WI38 (cell line): ENCODE results near the gene MBOAT1.

Experiments used
- H3K4me3 ChIP-seq: 2 replicates; pipeline ENCODE4 v1.5.1; 2011; ENCODE audit warnings: low read depth, mild to moderate bottlenecking, control low read depth, low read length
- TF ChIP-seq, protein P1 (sequence below): IDR thresholded peaks from 2 replicates; pipeline ENCODE4 v1.5.1; 2012; ENCODE audit warnings: low read depth, mild to moderate bottlenecking, control low read depth, low read length

The MBOAT1 gene

DNA sequence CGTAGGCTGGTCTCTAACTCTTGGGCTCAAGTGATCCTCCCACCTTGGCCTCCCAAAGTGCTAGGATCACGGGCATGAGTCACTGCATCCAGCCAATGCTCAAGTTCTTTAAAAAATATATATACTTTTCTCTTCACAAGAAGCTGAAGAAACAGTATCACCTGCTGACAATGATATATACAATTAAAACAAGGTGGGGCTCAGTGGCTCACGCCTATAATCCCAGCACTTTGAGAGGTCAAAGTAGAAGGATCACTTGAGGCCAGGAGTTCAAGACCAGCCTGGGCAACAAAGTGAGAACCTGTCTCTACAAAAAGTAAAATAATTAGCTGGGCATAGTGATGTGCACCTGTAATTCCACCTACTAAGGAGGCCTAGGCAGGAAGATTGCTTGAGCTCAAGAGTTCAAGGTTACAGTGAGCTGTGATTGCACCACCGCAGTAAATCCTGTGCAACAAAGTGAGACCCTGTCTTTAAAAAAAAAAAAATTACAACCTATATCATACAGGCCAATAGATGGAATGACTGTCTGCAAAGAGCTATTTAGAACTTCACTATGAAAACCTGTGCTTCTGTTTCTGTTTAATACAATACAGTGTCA lies 36.4 kb downstream of the MBOAT1 start:
- TF ChIP-seq, protein P1, sequence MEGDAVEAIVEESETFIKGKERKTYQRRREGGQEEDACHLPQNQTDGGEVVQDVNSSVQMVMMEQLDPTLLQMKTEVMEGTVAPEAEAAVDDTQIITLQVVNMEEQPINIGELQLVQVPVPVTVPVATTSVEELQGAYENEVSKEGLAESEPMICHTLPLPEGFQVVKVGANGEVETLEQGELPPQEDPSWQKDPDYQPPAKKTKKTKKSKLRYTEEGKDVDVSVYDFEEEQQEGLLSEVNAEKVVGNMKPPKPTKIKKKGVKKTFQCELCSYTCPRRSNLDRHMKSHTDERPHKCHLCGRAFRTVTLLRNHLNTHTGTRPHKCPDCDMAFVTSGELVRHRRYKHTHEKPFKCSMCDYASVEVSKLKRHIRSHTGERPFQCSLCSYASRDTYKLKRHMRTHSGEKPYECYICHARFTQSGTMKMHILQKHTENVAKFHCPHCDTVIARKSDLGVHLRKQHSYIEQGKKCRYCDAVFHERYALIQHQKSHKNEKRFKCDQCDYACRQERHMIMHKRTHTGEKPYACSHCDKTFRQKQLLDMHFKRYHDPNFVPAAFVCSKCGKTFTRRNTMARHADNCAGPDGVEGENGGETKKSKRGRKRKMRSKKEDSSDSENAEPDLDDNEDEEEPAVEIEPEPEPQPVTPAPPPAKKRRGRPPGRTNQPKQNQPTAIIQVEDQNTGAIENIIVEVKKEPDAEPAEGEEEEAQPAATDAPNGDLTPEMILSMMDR: no peak
- H3K4me3 ChIP-seq: no peak overlapping the region

DNA sequence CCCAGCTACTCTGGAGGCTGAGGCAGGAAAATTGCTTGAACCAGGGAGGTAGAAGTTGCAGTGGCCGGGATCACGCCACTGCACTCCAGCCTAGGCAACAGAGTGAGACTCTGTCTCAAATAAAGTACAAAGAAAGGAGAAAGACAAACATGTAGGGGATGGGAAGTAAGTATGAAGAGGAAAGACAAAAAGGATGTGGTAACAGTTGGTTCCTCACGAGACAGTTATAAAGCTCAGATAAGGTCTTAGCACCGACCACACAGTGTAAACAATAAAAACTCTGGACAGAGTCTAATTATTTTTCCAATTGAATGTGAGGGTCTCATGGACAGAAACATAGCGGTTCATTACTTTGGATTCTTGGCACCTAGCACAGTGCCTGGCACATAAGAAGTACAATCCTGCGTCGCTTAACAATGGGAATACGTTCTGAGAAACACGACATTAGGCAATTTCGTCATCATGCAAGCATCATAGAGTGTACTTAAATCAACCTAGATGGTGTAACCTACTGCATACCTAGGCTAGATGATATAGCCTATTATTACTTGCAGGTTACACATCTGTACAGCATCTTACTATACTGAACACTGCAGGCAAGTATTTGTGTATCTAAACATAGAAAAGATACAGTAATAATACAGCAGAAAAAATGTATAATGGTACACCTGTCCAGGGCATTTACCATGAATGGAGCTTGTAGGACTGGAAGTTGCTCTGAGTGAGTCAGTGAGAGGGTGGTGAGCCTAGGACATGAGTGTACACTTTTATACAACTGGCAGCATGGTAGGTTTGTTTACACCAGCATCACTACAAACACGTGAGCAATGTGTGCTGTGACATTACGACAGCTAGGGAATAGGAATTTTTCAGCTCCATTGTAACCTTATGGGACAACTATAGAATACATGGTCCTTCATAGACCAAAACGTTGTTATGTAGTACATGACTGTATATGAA lies 38.2 kb downstream of the MBOAT1 start:
- no peak overlapping the region for H3K4me3 ChIP-seq
- TF ChIP-seq, protein P1: no peak

DNA sequence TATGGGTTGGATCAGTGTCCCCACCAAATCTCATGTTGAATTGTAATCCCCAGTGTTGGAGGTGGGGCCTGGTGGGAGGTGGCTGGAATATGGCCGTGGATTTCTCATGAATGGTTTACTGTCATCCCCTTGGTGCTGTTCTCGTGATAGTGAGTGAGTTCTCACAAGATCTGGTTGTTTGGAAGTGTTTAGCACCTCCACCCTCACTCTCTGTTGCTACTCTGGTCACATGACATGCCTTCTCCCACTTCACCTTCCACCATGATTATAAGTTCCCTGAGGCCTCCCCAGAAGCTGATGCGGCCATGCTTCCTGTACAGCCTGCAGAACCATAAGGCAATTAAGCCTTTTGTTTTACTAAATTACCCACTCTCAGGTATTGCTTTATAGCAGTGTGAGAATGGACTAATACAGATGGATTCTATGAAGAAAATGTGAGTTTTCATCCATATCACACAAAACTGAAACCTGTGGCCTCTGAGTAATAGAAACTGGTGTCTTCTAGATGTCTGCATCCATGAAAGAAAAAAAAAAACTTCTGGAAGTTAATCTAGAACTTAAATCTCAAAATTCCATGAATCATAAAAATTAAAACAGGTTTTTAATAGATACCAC lies 39.3 kb downstream of the MBOAT1 start:
- no peak overlapping the region for H3K4me3 ChIP-seq
- TF ChIP-seq, protein P1: no peak

DNA sequence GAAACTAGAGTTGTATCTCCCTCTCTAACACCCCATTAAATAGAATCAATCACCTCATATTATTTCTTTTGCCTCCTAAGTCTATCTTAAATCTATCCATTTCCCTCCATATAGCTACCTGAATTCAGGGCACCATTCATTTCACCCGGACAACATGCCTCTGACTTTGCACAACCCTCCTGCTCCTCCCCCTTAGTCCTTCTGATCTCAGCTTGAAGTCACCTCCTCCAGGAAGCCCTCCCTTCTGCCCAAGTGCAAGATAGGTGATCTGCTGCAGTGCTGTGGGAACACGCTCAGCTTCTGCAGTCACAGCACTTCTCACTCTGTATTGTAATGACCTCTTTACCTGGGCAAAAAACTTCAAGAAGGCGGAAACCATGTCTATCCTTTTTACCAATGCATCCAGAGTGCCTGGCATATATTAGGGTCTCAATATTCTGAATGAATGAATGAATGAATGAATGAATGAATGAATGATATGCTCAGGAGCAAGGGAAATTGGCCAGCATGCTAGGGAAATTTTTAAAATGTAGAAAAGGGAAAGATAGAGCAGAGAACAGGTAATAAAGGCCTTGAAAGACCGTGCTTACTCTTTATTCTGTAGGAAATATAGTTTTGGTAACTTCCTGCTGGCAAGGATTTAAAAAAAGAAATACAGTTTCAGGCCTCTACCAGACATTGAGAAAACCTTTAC lies 41.7 kb downstream of the MBOAT1 start:
- TF ChIP-seq, protein P1: no peak
- no peak overlapping the region for H3K4me3 ChIP-seq

DNA sequence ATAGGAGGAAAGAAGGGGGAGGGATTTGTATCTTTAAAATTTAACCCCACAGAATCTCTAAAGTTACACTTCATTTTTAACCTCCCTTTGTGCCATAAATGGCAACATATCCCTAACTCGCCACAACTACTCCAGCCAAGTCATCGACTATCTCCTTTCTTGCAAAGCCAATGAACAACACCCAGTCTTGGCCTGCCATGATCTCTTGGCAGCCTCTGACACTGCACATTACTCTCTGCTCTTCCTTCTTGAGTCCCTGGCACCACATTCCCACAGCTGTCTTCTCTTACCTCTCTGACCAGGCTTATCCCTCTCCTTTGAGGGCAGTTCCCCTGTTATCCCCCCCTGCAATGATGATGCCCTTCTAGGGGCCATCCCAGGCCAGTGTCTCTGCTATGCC lies 42.5 kb downstream of the MBOAT1 start:
- TF ChIP-seq, protein P1: no peak
- H3K4me3 ChIP-seq: no peak overlapping the region

DNA sequence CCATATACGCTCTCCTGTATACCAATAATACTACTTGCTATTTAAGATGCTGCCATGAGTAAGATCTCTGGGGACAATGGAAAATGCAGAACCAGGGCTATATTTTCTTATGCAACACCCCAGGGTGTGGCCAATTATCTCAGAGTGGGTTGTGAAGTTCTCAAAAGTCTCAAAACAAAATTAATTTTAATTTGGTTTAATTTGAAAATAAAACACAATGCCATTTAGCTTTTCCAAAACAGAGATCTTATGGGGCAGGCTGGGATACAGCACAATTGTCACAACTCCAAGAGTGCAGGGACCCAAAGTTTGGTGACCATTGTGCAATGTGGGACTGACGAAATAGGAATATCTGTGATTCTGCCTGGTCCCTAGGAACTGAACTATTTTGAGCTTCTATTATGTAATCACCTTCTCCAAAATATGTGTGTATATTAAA lies 43.1 kb downstream of the MBOAT1 start:
- TF ChIP-seq, protein P1: no peak
- no peak overlapping the region for H3K4me3 ChIP-seq
